Erythroblast (primary cell): ENCODE measurements around the gene SGCD.

Experiments
- GATA1 ChIP-seq: IDR thresholded peaks from 2 replicates; pipeline ENCODE4 v1.6.1; 2011; ENCODE audit warnings: low read depth, mild to moderate bottlenecking, control low read depth, low read length, moderate library complexity
- POLR2A ChIP-seq: IDR thresholded peaks from 2 replicates; pipeline ENCODE4 v1.6.1; 2011; ENCODE audit warnings: mild to moderate bottlenecking, low read length

DNA sequence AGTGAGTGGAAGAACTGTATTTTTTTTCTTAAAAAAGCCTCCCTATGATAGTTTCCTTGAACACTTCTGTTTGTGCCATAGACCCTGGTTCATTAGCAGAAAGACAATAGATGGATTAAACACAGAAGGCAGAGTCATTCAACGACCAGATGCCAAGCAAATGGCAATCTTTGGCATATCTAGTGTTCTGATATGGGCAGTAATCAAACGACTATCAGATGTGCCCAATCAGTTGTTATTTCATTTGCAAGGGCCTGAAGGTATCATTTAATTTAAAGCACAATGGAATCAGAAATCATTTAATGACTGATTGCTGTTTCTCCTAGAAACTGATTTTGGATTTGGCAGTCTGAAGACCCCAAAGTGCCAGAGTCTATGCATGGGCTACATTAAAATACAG is 61.3 kb downstream of the SGCD start:
- no peak for TF ChIP-seq POLR2A
- TF ChIP-seq GATA1, result no peak
